ENCODE results near the gene HSPB8.

- no peak for TF ChIP-seq POLR2A (IDR thresholded peaks at IDR 0.05)
- TF ChIP-seq, protein P1, sequence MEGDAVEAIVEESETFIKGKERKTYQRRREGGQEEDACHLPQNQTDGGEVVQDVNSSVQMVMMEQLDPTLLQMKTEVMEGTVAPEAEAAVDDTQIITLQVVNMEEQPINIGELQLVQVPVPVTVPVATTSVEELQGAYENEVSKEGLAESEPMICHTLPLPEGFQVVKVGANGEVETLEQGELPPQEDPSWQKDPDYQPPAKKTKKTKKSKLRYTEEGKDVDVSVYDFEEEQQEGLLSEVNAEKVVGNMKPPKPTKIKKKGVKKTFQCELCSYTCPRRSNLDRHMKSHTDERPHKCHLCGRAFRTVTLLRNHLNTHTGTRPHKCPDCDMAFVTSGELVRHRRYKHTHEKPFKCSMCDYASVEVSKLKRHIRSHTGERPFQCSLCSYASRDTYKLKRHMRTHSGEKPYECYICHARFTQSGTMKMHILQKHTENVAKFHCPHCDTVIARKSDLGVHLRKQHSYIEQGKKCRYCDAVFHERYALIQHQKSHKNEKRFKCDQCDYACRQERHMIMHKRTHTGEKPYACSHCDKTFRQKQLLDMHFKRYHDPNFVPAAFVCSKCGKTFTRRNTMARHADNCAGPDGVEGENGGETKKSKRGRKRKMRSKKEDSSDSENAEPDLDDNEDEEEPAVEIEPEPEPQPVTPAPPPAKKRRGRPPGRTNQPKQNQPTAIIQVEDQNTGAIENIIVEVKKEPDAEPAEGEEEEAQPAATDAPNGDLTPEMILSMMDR (IDR thresholded peaks at IDR 0.05) = no peak
These were observed 43.7 kb downstream of the HSPB8 start for GRCh38 chr12:119222222-119222951.
